Measurements from ENCODE around the gene SMAD7. TPM values are rescaled to one million over a fixed set of nuclear protein-coding genes. Genes with fewer than 3 reads are reported as not detected.

Gene SMAD7
- total RNA-seq, 1 experiment from 2014 or later = 12.0 TPM

- no TSS peak for BruUV-seq (replicated peaks)
- DNase-seq (ENCODE audit: low spot score) = no peak
- H3K27ac ChIP-seq (ENCODE audit: low read depth, low read length, poor library complexity, severe bottlenecking) = no peak overlapping the region
- H3K4me1 ChIP-seq (ENCODE audit: insufficient read depth, low read length, poor library complexity, severe bottlenecking) = no peaks in the 10 kb centered on the region
- no peak overlapping the region for H3K4me3 ChIP-seq (ENCODE audit: low read depth, low read length, poor library complexity, severe bottlenecking)
- no peaks in the 10 kb centered on the region for H3K27me3 ChIP-seq (replicated peaks; ENCODE audit: insufficient read depth, low read depth, low read length, poor library complexity)
- ChIA-PET CTCF (no interaction called here), POLR2A (ENCODE audit: low non-redundant PET) (no interaction called here)
- H3K36me3 ChIP-seq (ENCODE audit: insufficient read depth, low read length, poor library complexity, severe bottlenecking) = no peaks in the 10 kb centered on the region
- no peaks in the 10 kb centered on the region for H3K9me3 ChIP-seq (ENCODE audit: low read depth, low read length, poor library complexity, severe bottlenecking)
- TF ChIP-seq EZH2 (IDR thresholded peaks at IDR 0.05; ENCODE audit: borderline replicate concordance, low read depth, low read length, poor library complexity, severe bottlenecking) = no peak
- TF ChIP-seq CTCF (conservative IDR thresholded peaks at IDR 0.05; ENCODE audit: low read depth, low read length) = no peak
- intact Hi-C loops (cut with micrococcal nuclease; ENCODE audit: unreplicated experiment) = no loop called here
Measured at GRCh38 chr18:48879008-48879431, 71.7 kb downstream of the SMAD7 start.

- intact Hi-C loops (cut with micrococcal nuclease; ENCODE audit: unreplicated experiment) = no loop called here
- Histone ChIP-seq H3K27ac (ENCODE audit: low read depth, low read length, poor library complexity, severe bottlenecking) (no peak overlapping the region), H3K4me1 (ENCODE audit: insufficient read depth, low read length, poor library complexity, severe bottlenecking) (no peaks in the 10 kb centered on the region), H3K9me3 (ENCODE audit: low read depth, low read length, poor library complexity, severe bottlenecking) (no peaks in the 10 kb centered on the region), H3K36me3 (ENCODE audit: insufficient read depth, low read length, poor library complexity, severe bottlenecking) (no peaks in the 10 kb centered on the region), H3K27me3 (replicated peaks; ENCODE audit: insufficient read depth, low read depth, low read length, poor library complexity) (no peaks in the 10 kb centered on the region), H3K4me3 (ENCODE audit: low read depth, low read length, poor library complexity, severe bottlenecking) (no peak overlapping the region)
- ChIA-PET CTCF (no interaction called here), POLR2A (ENCODE audit: low non-redundant PET) (no interaction called here)
- no peak for TF ChIP-seq EZH2 (IDR thresholded peaks at IDR 0.05; ENCODE audit: borderline replicate concordance, low read depth, low read length, poor library complexity, severe bottlenecking)
- TF ChIP-seq CTCF (conservative IDR thresholded peaks at IDR 0.05; ENCODE audit: low read depth, low read length) = no peak
- DNase-seq (ENCODE audit: low spot score) = no peak
- BruUV-seq (replicated peaks) = no TSS peak
Measured at GRCh38 chr18:48878471-48878870, 72.3 kb downstream of the SMAD7 start.

- no TSS peak for BruUV-seq (replicated peaks)
- no peaks in the 10 kb centered on the region for H3K9me3 ChIP-seq (ENCODE audit: low read depth, low read length, poor library complexity, severe bottlenecking)
- no peak overlapping the region for H3K4me3 ChIP-seq (ENCODE audit: low read depth, low read length, poor library complexity, severe bottlenecking)
- ChIA-PET CTCF (no interaction called here), POLR2A (ENCODE audit: low non-redundant PET) (no interaction called here)
- H3K27me3 ChIP-seq (replicated peaks; ENCODE audit: insufficient read depth, low read depth, low read length, poor library complexity) = no peaks in the 10 kb centered on the region
- no peak overlapping the region for H3K27ac ChIP-seq (ENCODE audit: low read depth, low read length, poor library complexity, severe bottlenecking)
- no peaks in the 10 kb centered on the region for H3K36me3 ChIP-seq (ENCODE audit: insufficient read depth, low read length, poor library complexity, severe bottlenecking)
- TF ChIP-seq EZH2 (IDR thresholded peaks at IDR 0.05; ENCODE audit: borderline replicate concordance, low read depth, low read length, poor library complexity, severe bottlenecking) (no peak), CTCF (conservative IDR thresholded peaks at IDR 0.05; ENCODE audit: low read depth, low read length) (no peak)
- intact Hi-C loops (cut with micrococcal nuclease; ENCODE audit: unreplicated experiment) = no loop called here
- no peaks in the 10 kb centered on the region for H3K4me1 ChIP-seq (ENCODE audit: insufficient read depth, low read length, poor library complexity, severe bottlenecking)
- no peak for DNase-seq (ENCODE audit: low spot score)
Measured at GRCh38 chr18:48877941-48878340, 72.8 kb downstream of the SMAD7 start.

Data from A673 (cell line).